Measurements from ENCODE around the gene DHX35.

DHX35 gene

DNA sequence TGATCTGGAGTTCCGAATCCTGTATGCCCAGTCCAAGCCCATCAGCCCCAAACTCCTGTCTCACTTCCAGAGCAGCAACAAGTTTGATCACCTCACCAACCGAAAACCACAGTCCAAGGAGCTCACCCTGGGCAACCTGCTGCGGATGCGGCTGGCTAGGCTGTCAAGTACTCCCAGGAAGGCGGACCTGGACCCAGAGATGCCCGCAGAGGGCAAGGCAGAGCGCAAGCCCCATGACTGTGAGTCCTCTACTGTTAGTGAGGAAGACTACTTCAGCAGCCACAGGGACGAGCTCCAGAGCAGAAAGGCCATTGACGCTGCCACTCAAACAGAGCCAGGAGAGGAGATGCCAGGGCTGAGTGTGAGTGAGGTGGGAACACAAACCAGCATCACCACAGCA is 10.5 kb upstream of the DHX35 start:
- peaks cover 77% of the 10 kb centered on the region for H3K36me3 ChIP-seq (ENCODE audit: insufficient read depth, low read length)
- no peak overlapping the region for H2AFZ ChIP-seq (ENCODE audit: low read depth, low read length)
- no peak overlapping the region for H3K4me3 ChIP-seq (ENCODE audit: low read depth in 1 of 2, low read length in 2 of 2)
- H4K20me1 ChIP-seq (ENCODE audit: insufficient read depth, low read length), result peaks cover 26% of the 10 kb centered on the region; the same call in 1 of the 2 replicates
- H3K9ac ChIP-seq (ENCODE audit: low read depth, low read length), result no peak overlapping the region
- H3K79me2 ChIP-seq (ENCODE audit: insufficient read depth, low read length), result peaks cover 22% of the 10 kb centered on the region
- no peaks in the 10 kb centered on the region for H3K4me1 ChIP-seq (ENCODE audit: insufficient read depth, low read length)
- ATAC-seq (ENCODE audit: insufficient read depth, low read depth) (no peak), DNase-seq (no peak)
- no peaks in the 10 kb centered on the region for H3K27me3 ChIP-seq (ENCODE audit: insufficient read depth, low read length, poor library complexity)
- TF ChIP-seq CTCF (IDR thresholded peaks at IDR 0.05; ENCODE audit: borderline replicate concordance, extremely low read depth, low read length, poor library complexity, severe bottlenecking), result no peak
- no peak for TF ChIP-seq EZH2 (IDR thresholded peaks at IDR 0.05; ENCODE audit: borderline replicate concordance, low read depth, low read length, severe bottlenecking)
- H3K27ac ChIP-seq (ENCODE audit: low read length), result no peak overlapping the region
- H3K9me3 ChIP-seq (ENCODE audit: insufficient read depth, low read length, severe bottlenecking), result no peaks in the 10 kb centered on the region
- no peak overlapping the region for H3K4me2 ChIP-seq (ENCODE audit: insufficient read depth, low read length)

DNA sequence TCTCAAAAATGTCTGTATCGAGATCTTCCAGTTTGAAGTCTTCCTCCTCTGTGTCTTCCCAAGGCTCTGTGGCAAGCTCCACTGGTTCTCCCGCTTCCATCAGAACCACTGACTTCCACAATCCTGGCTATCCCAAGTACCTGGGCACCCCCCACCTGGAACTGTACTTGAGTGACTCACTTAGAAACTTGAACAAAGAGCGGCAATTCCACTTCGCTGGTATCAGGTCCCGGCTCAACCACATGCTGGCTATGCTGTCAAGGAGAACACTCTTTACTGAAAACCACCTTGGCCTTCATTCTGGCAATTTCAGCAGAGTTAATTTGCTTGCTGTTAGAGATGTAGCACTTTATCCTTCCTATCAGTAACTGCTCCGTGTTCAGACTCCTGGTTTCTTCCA is 10.0 kb upstream of the DHX35 start:
- Histone ChIP-seq H3K27me3 (ENCODE audit: insufficient read depth, low read length, poor library complexity) (no peaks in the 10 kb centered on the region), H3K79me2 (ENCODE audit: insufficient read depth, low read length) (peaks cover 17% of the 10 kb centered on the region)
- ATAC-seq (ENCODE audit: insufficient read depth, low read depth), result no peak

GRCh38 chr20:38953630-38954340 is 8.4 kb upstream of the DHX35 start:
- H3K4me3 ChIP-seq (ENCODE audit: low read depth in 1 of 2, low read length in 2 of 2), result no peak overlapping the region
- no peaks in the 10 kb centered on the region for H3K27me3 ChIP-seq (ENCODE audit: insufficient read depth, low read length, poor library complexity)
- H3K9me3 ChIP-seq (ENCODE audit: insufficient read depth, low read length, severe bottlenecking), result no peaks in the 10 kb centered on the region
- no peaks in the 10 kb centered on the region for H3K4me1 ChIP-seq (ENCODE audit: insufficient read depth, low read length)
- no peak overlapping the region for H3K4me2 ChIP-seq (ENCODE audit: insufficient read depth, low read length)
- H3K79me2 ChIP-seq (ENCODE audit: insufficient read depth, low read length), result peaks cover 1% of the 10 kb centered on the region
- H3K27ac ChIP-seq (ENCODE audit: low read length), result no peak overlapping the region
- H4K20me1 ChIP-seq (ENCODE audit: insufficient read depth, low read length), result peaks cover 15% of the 10 kb centered on the region; the same call in 1 of the 2 replicates
- H3K36me3 ChIP-seq (ENCODE audit: insufficient read depth, low read length), result peaks cover 56% of the 10 kb centered on the region
- ATAC-seq (ENCODE audit: insufficient read depth, low read depth) (no peak), DNase-seq (no peak)
- H2AFZ ChIP-seq (ENCODE audit: low read depth, low read length), result no peak overlapping the region
- no peak overlapping the region for H3K9ac ChIP-seq (ENCODE audit: low read depth, low read length)
- TF ChIP-seq CTCF (IDR thresholded peaks at IDR 0.05; ENCODE audit: borderline replicate concordance, extremely low read depth, low read length, poor library complexity, severe bottlenecking) (no peak), EZH2 (IDR thresholded peaks at IDR 0.05; ENCODE audit: borderline replicate concordance, low read depth, low read length, severe bottlenecking) (no peak)

More for the DNA sequence above, 10.0 kb upstream of the DHX35 start:
- no peak overlapping the region for H2AFZ ChIP-seq (ENCODE audit: low read depth, low read length)
- no peak overlapping the region for H3K9ac ChIP-seq (ENCODE audit: low read depth, low read length)
- peaks cover 25% of the 10 kb centered on the region; the same call in 1 of the 2 replicates for H4K20me1 ChIP-seq (ENCODE audit: insufficient read depth, low read length)
- H3K4me3 ChIP-seq (ENCODE audit: low read depth in 1 of 2, low read length in 2 of 2), result no peak overlapping the region
- peaks cover 72% of the 10 kb centered on the region for H3K36me3 ChIP-seq (ENCODE audit: insufficient read depth, low read length)
- no peak overlapping the region for H3K4me2 ChIP-seq (ENCODE audit: insufficient read depth, low read length)
- no peak for DNase-seq
- no peak for TF ChIP-seq EZH2 (IDR thresholded peaks at IDR 0.05; ENCODE audit: borderline replicate concordance, low read depth, low read length, severe bottlenecking)
- no peak for TF ChIP-seq CTCF (IDR thresholded peaks at IDR 0.05; ENCODE audit: borderline replicate concordance, extremely low read depth, low read length, poor library complexity, severe bottlenecking)
- H3K4me1 ChIP-seq (ENCODE audit: insufficient read depth, low read length), result no peaks in the 10 kb centered on the region
- no peaks in the 10 kb centered on the region for H3K9me3 ChIP-seq (ENCODE audit: insufficient read depth, low read length, severe bottlenecking)
- no peak overlapping the region for H3K27ac ChIP-seq (ENCODE audit: low read length)

Data from DND-41 (cell line).